Activated T-cell treated with anti-CD3 and anti-CD28 coated beads for 1 hour (primary cell): ENCODE measurements around the gene RPA1.
"Not testable (repeated sequence)": the region's sequence is repeated elsewhere in the genome, so short reads cannot be mapped to it uniquely, and the experiment has no call there.

Experiments used
- DNase-seq: peaks from one replicate; pipeline ENCODE4 v3.0.0-alpha.2; 2020; ENCODE audit warnings: low read depth

RPA1 gene

GRCh38 chr17:1880851-1881630, 51.2 kb downstream of the RPA1 start:
- no peak for DNase-seq

- DNase-seq: no peak
Observed at GRCh38 chr17:1882836-1883235, 53.0 kb downstream of the RPA1 start.

- no peak for DNase-seq
Observed at GRCh38 chr17:1883536-1883935, 53.7 kb downstream of the RPA1 start.

GRCh38 chr17:1888741-1889140, 58.9 kb downstream of the RPA1 start:
- no peak for DNase-seq

- no peak for DNase-seq
Observed at GRCh38 chr17:1890758-1891450, 61.1 kb downstream of the RPA1 start.

- DNase-seq: no peak
Observed at GRCh38 chr17:1894753-1895339, 65.0 kb downstream of the RPA1 start.

- DNase-seq: not testable (repeated sequence)
Observed at GRCh38 chr17:1895479-1895878, 65.7 kb downstream of the RPA1 start.

- DNase-seq: no peak
Observed at GRCh38 chr17:1896243-1897104, 66.7 kb downstream of the RPA1 start.

- DNase-seq: no peak
Observed at GRCh38 chr17:1897105-1897656, 67.4 kb downstream of the RPA1 start.

GRCh38 chr17:1898332-1898731, 68.5 kb downstream of the RPA1 start:
- no peak for DNase-seq

GRCh38 chr17:1898872-1899271, 69.1 kb downstream of the RPA1 start:
- DNase-seq: no peak

GRCh38 chr17:1899403-1900000, 69.7 kb downstream of the RPA1 start:
- DNase-seq: no peak

GRCh38 chr17:1904273-1905182, 74.7 kb downstream of the RPA1 start:
- no peak for DNase-seq

GRCh38 chr17:1905190-1905913, 75.5 kb downstream of the RPA1 start:
- DNase-seq: no peak

GRCh38 chr17:1906662-1907101, 76.9 kb downstream of the RPA1 start:
- DNase-seq: no peak

GRCh38 chr17:1907216-1907631, 77.4 kb downstream of the RPA1 start:
- no peak for DNase-seq

GRCh38 chr17:1907909-1908698, 78.3 kb downstream of the RPA1 start:
- no peak for DNase-seq

- DNase-seq: no peak
Observed at GRCh38 chr17:1908699-1909309, 79.0 kb downstream of the RPA1 start.
